HEK293 (cell line): Measurements from ENCODE around the gene PTPN5.

Experiments
- GLI4 ChIP-seq: fragments of 450-650 bp; formaldehyde crosslinking; IDR thresholded peaks from 2 replicates; pipeline ENCODE4 v1.5.1; 2016; ENCODE audit warnings: missing biosample characterization, missing genetic modification characterization
- HOXA7 ChIP-seq: sonication (generic); formaldehyde crosslinking; IDR thresholded peaks from 2 replicates; pipeline ENCODE4 v1.8.1; 2022; ENCODE audit warnings: missing genetic modification reagents, borderline replicate concordance
- IKZF3 ChIP-seq: fragments of 450-650 bp; IDR thresholded peaks from 2 replicates; pipeline ENCODE4 v1.5.0; 2018; ENCODE audit warnings: missing biosample characterization, mild to moderate bottlenecking, missing genetic modification characterization, moderate library complexity
- PRDM6 ChIP-seq: fragments of 450-650 bp; formaldehyde crosslinking; IDR thresholded peaks from 2 replicates; pipeline ENCODE4 v1.5.1; 2017; ENCODE audit warnings: missing biosample characterization, missing genetic modification characterization
- YY1 ChIP-seq: fragments of 450-650 bp; formaldehyde crosslinking; IDR thresholded peaks from 2 replicates; pipeline ENCODE4 v1.5.1; 2018; ENCODE audit warnings: missing biosample characterization, missing genetic modification characterization
- ZBTB1 ChIP-seq: fragments of 450-650 bp; formaldehyde crosslinking; IDR thresholded peaks from 2 replicates; pipeline ENCODE4 v1.5.1; 2016; ENCODE audit warnings: missing biosample characterization, missing genetic modification characterization
- ZBTB11 ChIP-seq: fragments of 450-650 bp; formaldehyde crosslinking; conservative IDR thresholded peaks from 2 replicates; pipeline ENCODE4 v1.5.1; 2016; ENCODE audit warnings: low read depth, missing biosample characterization, missing genetic modification characterization
- ZFP41 ChIP-seq: fragments of 450-650 bp; formaldehyde crosslinking; IDR thresholded peaks from 2 replicates; pipeline ENCODE4 v1.5.1; 2016; ENCODE audit warnings: missing biosample characterization, missing genetic modification characterization, borderline replicate concordance
- ZNF174 ChIP-seq: fragments of 450-650 bp; formaldehyde crosslinking; IDR thresholded peaks from 2 replicates; pipeline ENCODE4 v1.5.0; 2017; ENCODE audit warnings: missing biosample characterization, mild to moderate bottlenecking, missing genetic modification characterization
- ZNF18 ChIP-seq: fragments of 450-650 bp; formaldehyde crosslinking; IDR thresholded peaks from 2 replicates; pipeline ENCODE4 v1.5.1; 2016; ENCODE audit warnings: missing biosample characterization, missing genetic modification characterization
- ZNF223 ChIP-seq: fragments of 450-650 bp; formaldehyde crosslinking; IDR thresholded peaks from 2 replicates; pipeline ENCODE4 v1.5.1; 2016; ENCODE audit warnings: missing biosample characterization, missing genetic modification characterization
- ZNF248 ChIP-seq: fragments of 450-650 bp; formaldehyde crosslinking; IDR thresholded peaks from 2 replicates; pipeline ENCODE4 v1.5.1; 2017; ENCODE audit warnings: missing biosample characterization, missing genetic modification characterization
- ZNF266 ChIP-seq: fragments of 450-650 bp; formaldehyde crosslinking; IDR thresholded peaks from 2 replicates; pipeline ENCODE4 v1.5.1; 2016; ENCODE audit warnings: missing biosample characterization, missing genetic modification characterization, low read depth
- ZNF335 ChIP-seq: fragments of 450-650 bp; formaldehyde crosslinking; conservative IDR thresholded peaks from 2 replicates; pipeline ENCODE4 v1.5.1; 2016; ENCODE audit warnings: missing biosample characterization, missing genetic modification characterization
- ZNF354C ChIP-seq: fragments of 450-650 bp; formaldehyde crosslinking; IDR thresholded peaks from 2 replicates; pipeline ENCODE4 v1.5.1; 2016; ENCODE audit warnings: missing biosample characterization, missing genetic modification characterization, low read depth, borderline replicate concordance
- ZNF416 ChIP-seq: fragments of 450-650 bp; formaldehyde crosslinking; IDR thresholded peaks from 2 replicates; pipeline ENCODE4 v1.5.1; 2016; ENCODE audit warnings: missing biosample characterization, missing genetic modification characterization
- ZNF449 ChIP-seq: fragments of 450-650 bp; formaldehyde crosslinking; IDR thresholded peaks from 2 replicates; pipeline ENCODE4 v1.5.1; 2017; ENCODE audit warnings: missing biosample characterization, mild to moderate bottlenecking, missing genetic modification characterization, moderate library complexity
- ZNF529 ChIP-seq: fragments of 450-650 bp; formaldehyde crosslinking; IDR thresholded peaks from 2 replicates; pipeline ENCODE4 v1.5.1; 2017; ENCODE audit warnings: missing genetic modification characterization, missing biosample characterization; ENCODE audit not compliant: insufficient replicate concordance
- ZNF555 ChIP-seq: fragments of 450-650 bp; formaldehyde crosslinking; conservative IDR thresholded peaks from 2 replicates; pipeline ENCODE4 v1.5.1; 2017; ENCODE audit warnings: missing biosample characterization, mild to moderate bottlenecking, missing genetic modification characterization, inconsistent platforms
- ZNF596 ChIP-seq: fragments of 450-650 bp; IDR thresholded peaks from 2 replicates; pipeline ENCODE4 v1.5.0; 2018; ENCODE audit warnings: missing biosample characterization, mild to moderate bottlenecking, missing genetic modification characterization, moderate library complexity
- ZNF600 ChIP-seq: fragments of 450-650 bp; formaldehyde crosslinking; IDR thresholded peaks from 2 replicates; pipeline ENCODE4 v1.5.1; 2016; ENCODE audit warnings: missing biosample characterization, missing genetic modification characterization
- ZNF623 ChIP-seq: fragments of 450-650 bp; formaldehyde crosslinking; IDR thresholded peaks from 2 replicates; pipeline ENCODE4 v1.5.1; 2016; ENCODE audit warnings: missing biosample characterization, missing genetic modification characterization
- ZNF629 ChIP-seq: fragments of 450-650 bp; formaldehyde crosslinking; IDR thresholded peaks from 2 replicates; pipeline ENCODE4 v1.5.1; 2017; ENCODE audit warnings: missing biosample characterization, missing genetic modification characterization
- ZNF76 ChIP-seq: fragments of 450-650 bp; formaldehyde crosslinking; IDR thresholded peaks from 2 replicates; pipeline ENCODE4; 2016; ENCODE audit warnings: low read depth, missing biosample characterization, missing genetic modification characterization, borderline replicate concordance
- ZSCAN23 ChIP-seq: fragments of 450-650 bp; formaldehyde crosslinking; IDR thresholded peaks from 2 replicates; pipeline ENCODE4 v1.5.1; 2016; ENCODE audit warnings: missing biosample characterization, missing genetic modification characterization
- TF ChIP-seq, protein P1 (sequence below): fragments of 450-650 bp; formaldehyde crosslinking; IDR thresholded peaks from 2 replicates; pipeline ENCODE4 v1.5.1; 2016; ENCODE audit warnings: missing biosample characterization, missing genetic modification characterization
- TF ChIP-seq, protein P2 (sequence below): fragments of 450-650 bp; formaldehyde crosslinking; IDR thresholded peaks from 2 replicates; pipeline ENCODE4 v1.5.1; 2016; ENCODE audit warnings: missing biosample characterization, missing genetic modification characterization

Gene PTPN5

DNA sequence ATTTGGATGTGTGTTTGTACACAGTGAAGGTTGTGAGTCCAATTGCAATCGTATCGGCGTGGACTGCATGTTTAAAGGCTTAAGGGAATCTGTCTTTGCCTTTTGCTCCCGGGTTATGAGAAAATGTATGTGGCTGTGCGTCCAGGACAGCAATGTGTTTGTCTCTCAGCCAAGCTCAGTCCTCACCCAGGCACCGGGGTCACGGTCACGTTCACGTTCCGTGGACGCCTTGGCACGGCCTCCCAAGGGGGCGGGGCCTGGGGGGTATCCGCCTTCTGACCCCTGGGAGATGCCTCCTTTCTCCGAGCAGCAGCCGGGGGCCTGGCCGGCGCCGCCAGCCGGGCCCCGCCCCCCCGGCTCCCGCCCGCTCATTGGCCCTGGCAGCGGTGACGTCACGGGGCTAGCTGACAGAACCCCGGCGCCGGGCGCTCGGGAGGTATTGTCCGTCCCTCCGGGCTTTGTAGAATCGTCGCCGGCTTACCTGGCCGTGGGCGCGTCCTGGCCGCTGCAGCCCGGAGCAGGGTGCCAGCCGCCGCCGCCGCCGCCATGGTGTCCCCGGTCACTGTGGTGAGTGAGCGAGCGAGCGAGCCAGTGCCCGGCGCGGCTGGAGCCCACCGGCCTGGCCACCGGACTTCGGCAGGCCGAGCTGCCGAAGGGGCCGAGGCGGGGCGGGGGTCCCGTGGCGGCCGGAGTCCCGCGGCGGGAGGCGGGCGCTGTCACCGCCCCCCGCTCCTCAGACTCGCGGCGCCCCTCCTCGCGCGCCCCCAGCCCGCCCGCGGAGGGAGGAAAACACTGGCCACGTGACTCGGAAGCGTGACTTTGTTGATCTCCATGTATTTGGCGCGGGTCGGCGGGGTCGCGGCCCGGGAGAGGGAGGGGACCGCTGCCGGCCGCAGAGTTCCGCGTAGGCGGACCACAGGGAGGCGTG lies 93.0 kb downstream of the PTPN5 start, which contains the start of gene TMEM86A (continued):
- TF ChIP-seq ZBTB11 = no peak
- peak; percentile 70; the same call in 1 of the 2 replicates for TF ChIP-seq ZNF76 (tag by site-specific recombination)
- no peak for TF ChIP-seq PRDM6 (tag by site-specific recombination)
- TF ChIP-seq ZNF529 = no peak
- no peak for TF ChIP-seq ZNF248
- peak; percentile 56 for TF ChIP-seq ZNF335
- no peak for TF ChIP-seq ZNF18
- TF ChIP-seq, protein P1, sequence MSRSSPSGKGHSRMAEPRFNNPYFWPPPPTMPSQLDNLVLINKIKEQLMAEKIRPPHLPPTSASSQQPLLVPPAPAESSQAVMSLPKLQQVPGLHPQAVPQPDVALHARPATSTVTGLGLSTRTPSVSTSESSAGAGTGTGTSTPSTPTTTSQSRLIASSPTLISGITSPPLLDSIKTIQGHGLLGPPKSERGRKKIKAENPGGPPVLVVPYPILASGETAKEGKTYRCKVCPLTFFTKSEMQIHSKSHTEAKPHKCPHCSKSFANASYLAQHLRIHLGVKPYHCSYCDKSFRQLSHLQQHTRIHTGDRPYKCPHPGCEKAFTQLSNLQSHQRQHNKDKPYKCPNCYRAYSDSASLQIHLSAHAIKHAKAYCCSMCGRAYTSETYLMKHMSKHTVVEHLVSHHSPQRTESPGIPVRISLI = no peak
- TF ChIP-seq ZFP41 = no peak
- TF ChIP-seq ZBTB1 (tag by site-specific recombination) = no peak
- no peak for TF ChIP-seq ZNF449 (tag by site-specific recombination)
- no peak for TF ChIP-seq ZNF629 (tag by site-specific recombination)
- no peak for TF ChIP-seq ZNF223 (tag by site-specific recombination)
- no peak for TF ChIP-seq ZSCAN23 (tag by site-specific recombination)
- no peak for TF ChIP-seq ZNF600 (tag by site-specific recombination)
- TF ChIP-seq ZNF266 (tag by site-specific recombination) = no peak
- TF ChIP-seq HOXA7 (CRISPR knock-in tag) = no peak
- TF ChIP-seq ZNF596 (tag by site-specific recombination) = no peak
- no peak for TF ChIP-seq ZNF555 (tag by site-specific recombination)
- no peak for TF ChIP-seq ZNF354C (tag by site-specific recombination)
- TF ChIP-seq YY1 (tag by site-specific recombination) = no peak
- TF ChIP-seq ZNF623 (tag by site-specific recombination) = no peak
- TF ChIP-seq ZNF416 (tag by site-specific recombination) = no peak
- no peak for TF ChIP-seq GLI4
- TF ChIP-seq, protein P2, sequence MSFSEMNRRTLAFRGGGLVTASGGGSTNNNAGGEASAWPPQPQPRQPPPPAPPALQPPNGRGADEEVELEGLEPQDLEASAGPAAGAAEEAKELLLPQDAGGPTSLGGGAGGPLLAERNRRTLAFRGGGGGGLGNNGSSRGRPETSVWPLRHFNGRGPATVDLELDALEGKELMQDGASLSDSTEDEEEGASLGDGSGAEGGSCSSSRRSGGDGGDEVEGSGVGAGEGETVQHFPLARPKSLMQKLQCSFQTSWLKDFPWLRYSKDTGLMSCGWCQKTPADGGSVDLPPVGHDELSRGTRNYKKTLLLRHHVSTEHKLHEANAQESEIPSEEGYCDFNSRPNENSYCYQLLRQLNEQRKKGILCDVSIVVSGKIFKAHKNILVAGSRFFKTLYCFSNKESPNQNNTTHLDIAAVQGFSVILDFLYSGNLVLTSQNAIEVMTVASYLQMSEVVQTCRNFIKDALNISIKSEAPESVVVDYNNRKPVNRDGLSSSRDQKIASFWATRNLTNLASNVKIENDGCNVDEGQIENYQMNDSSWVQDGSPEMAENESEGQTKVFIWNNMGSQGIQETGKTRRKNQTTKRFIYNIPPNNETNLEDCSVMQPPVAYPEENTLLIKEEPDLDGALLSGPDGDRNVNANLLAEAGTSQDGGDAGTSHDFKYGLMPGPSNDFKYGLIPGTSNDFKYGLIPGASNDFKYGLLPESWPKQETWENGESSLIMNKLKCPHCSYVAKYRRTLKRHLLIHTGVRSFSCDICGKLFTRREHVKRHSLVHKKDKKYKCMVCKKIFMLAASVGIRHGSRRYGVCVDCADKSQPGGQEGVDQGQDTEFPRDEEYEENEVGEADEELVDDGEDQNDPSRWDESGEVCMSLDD = no peak
- TF ChIP-seq IKZF3 (tag by site-specific recombination) = no peak
- TF ChIP-seq ZNF174 (tag by site-specific recombination) = no peak
